Vagina (tissue), 2 donors: ENCODE results near the gene MAK.

Experiments used
- CTCF ChIP-seq, 3 experiments: fragments of 450-650 bp in 2 of 3; fragments of 200-600 bp in 1 of 3; sonication (generic) in 1 of 3; IDR thresholded peaks; one replicate each; pipeline ENCODE4 v1.5.1; 2017 to 2019; ENCODE audit warnings: antibody characterized with exemption in 3 of 3, mild to moderate bottlenecking in 2 of 3, moderate library complexity in 2 of 3
- POLR2A ChIP-seq, 2 donors: fragments of 450-650 bp; IDR thresholded peaks; one replicate each; pipeline ENCODE4 v1.6.1; 2017; ENCODE audit warnings: antibody characterized with exemption in 2 of 2, mild to moderate bottlenecking in 2 of 2, moderate library complexity in 2 of 2
- POLR2AphosphoS5 ChIP-seq, 2 donors: sonication (generic); formaldehyde crosslinking; IDR thresholded peaks; one replicate each; pipeline ENCODE4 v1.9.0; 2017; ENCODE audit warnings: antibody characterized with exemption in 2 of 2, mild to moderate bottlenecking in 2 of 2, low read depth in 1 of 2; ENCODE audit not compliant: insufficient read depth in 1 of 2

GRCh38 chr6:10852361-10852960, 14.1 kb upstream of the MAK start:
- no peak for TF ChIP-seq CTCF (IDR thresholded peaks at IDR 0.05)
- TF ChIP-seq POLR2AphosphoS5 (IDR thresholded peaks at IDR 0.05; ENCODE audit: insufficient read depth in 1 of 2, low read depth in 1 of 2): no peak
- no peak for TF ChIP-seq POLR2A (IDR thresholded peaks at IDR 0.05)
